Hepatocyte (in vitro differentiated cells): ENCODE data around the gene SLC48A1. TPM values are rescaled to one million over a fixed set of nuclear protein-coding genes. Genes with fewer than 3 reads are reported as not detected.

Experiments used
- DNase-seq: peaks from one replicate; pipeline ENCODE4 v3.0.0-alpha.2; 2016; ENCODE audit warnings: low spot score
- H2AFZ ChIP-seq: fragments of 200-600 bp; sonication (generic); 2 replicates; pipeline ENCODE4 v1.6.0; 2016; ENCODE audit warnings: antibody characterized with exemption, mild to moderate bottlenecking
- H3K27ac ChIP-seq: fragments of 200-600 bp; sonication (generic); 2 replicates; pipeline ENCODE4 v1.5.1; 2016; ENCODE audit warnings: mild to moderate bottlenecking
- H3K27me3 ChIP-seq: fragments of 200-600 bp; sonication (generic); 2 replicates; pipeline ENCODE4 v1.6.1; 2016
- H3K36me3 ChIP-seq: fragments of 200-600 bp; sonication (generic); replicated peaks from 2 replicates; pipeline ENCODE4 v1.5.1; 2016; ENCODE audit warnings: low read depth; ENCODE audit not compliant: insufficient read depth
- H3K4me1 ChIP-seq: fragments of 200-600 bp; sonication (generic); 2 replicates; pipeline ENCODE4 v1.5.1; 2016; ENCODE audit warnings: mild to moderate bottlenecking, moderate library complexity; ENCODE audit not compliant: insufficient read depth
- H3K4me2 ChIP-seq: fragments of 200-600 bp; sonication (generic); 2 replicates; pipeline ENCODE4 v1.6.0; 2016
- H3K4me3 ChIP-seq: fragments of 200-600 bp; sonication (generic); 2 replicates; pipeline ENCODE4 v1.5.1; 2016; ENCODE audit warnings: mild to moderate bottlenecking
- H3K79me2 ChIP-seq: fragments of 200-600 bp; sonication (generic); 2 replicates; pipeline ENCODE4 v1.6.0; 2017; ENCODE audit warnings: mild to moderate bottlenecking
- H3K9me2 ChIP-seq: fragments of 200-600 bp; sonication (generic); replicated peaks from 2 replicates; pipeline ENCODE4 v1.6.0; 2017; ENCODE audit warnings: mild to moderate bottlenecking; ENCODE audit not compliant: insufficient read depth
- H3K9me3 ChIP-seq: fragments of 200-600 bp; sonication (generic); 2 replicates; pipeline ENCODE4 v1.5.1; 2016; ENCODE audit warnings: low read depth, mild to moderate bottlenecking
- H4K20me1 ChIP-seq: fragments of 200-600 bp; sonication (generic); 2 replicates; pipeline ENCODE4 v1.6.0; 2016; ENCODE audit warnings: mild to moderate bottlenecking; ENCODE audit not compliant: insufficient read depth, poor library complexity, severe bottlenecking
- EZH2 ChIP-seq: fragments of 200-600 bp; sonication (generic); IDR thresholded peaks from 2 replicates; pipeline ENCODE4 v1.6.1; 2016; ENCODE audit warnings: antibody characterized with exemption, mild to moderate bottlenecking, borderline replicate concordance
- EZH2phosphoT487 ChIP-seq: fragments of 200-600 bp; sonication (generic); IDR thresholded peaks from one replicate; pipeline ENCODE4 v1.6.1; 2018; ENCODE audit warnings: antibody characterized with exemption, mild to moderate bottlenecking, low read depth, moderate library complexity; ENCODE audit not compliant: unreplicated experiment, severe bottlenecking
- WGBS: methylation state at CpG from one replicate; pipeline ENCODE4 v1.1.6; 2016; ENCODE audit warnings: low lambda C conversion rate; ENCODE audit errors: missing lambda C conversion rate; 5-methylcytosine and 5-hydroxymethylcytosine counted together
- polyA plus RNA-seq: library from polyadenylated mRNA; unstranded; fragments of >200 nt; fragmentation: Nextera tagmentation; extraction: Ambion mirVana; gene quantifications from 2 replicates; pipeline ENCODE4 v1.2.1, GENCODE V29; 2016
- total RNA-seq: library from RNA; depleted of rRNA; stranded (reverse); fragments of >200 nt; gene quantifications from 2 replicates; pipeline ENCODE4 v1.2.3, GENCODE V29; 2014
- TF ChIP-seq, protein P1 (sequence below): fragments of 200-600 bp; sonication (generic); IDR thresholded peaks from 2 replicates; pipeline ENCODE4 v1.5.1; 2016; ENCODE audit warnings: antibody characterized with exemption, mild to moderate bottlenecking; ENCODE audit not compliant: poor library complexity

SLC48A1 gene
- total and polyA plus RNA-seq, 2 experiments from 2014 or later: 11.2 to 22.6 TPM

DNA sequence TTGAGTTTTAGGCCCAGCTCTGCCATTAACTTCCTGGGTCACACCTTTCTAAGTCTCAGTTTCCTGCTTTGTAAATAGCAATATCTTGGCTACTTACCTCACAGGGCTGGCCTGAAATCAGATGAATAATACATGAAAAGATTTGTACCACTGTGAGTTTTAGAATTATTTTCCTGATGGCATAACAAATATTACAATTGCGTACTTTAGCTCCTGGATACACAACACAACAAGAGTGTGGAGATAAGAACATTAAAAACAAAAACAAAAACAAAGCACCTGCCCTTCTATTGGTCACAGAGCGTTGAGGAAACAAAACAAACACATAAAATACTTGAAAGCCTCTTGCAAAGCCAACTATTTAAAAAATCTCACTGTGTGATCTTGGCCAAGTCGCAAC lies 51.6 kb downstream of the SLC48A1 start:
- H3K4me1 ChIP-seq: peaks cover 42% of the 10 kb centered on the region
- H3K79me2 ChIP-seq: peaks cover 18% of the 10 kb centered on the region
- H2AFZ ChIP-seq: no peak overlapping the region
- H3K9me2 ChIP-seq: no peaks in the 10 kb centered on the region
- 93% methylated on average over 3 of the region's 3 CpGs for WGBS
- no peaks in the 10 kb centered on the region for H3K9me3 ChIP-seq
- TF ChIP-seq EZH2: no peak
- TF ChIP-seq, protein P1, sequence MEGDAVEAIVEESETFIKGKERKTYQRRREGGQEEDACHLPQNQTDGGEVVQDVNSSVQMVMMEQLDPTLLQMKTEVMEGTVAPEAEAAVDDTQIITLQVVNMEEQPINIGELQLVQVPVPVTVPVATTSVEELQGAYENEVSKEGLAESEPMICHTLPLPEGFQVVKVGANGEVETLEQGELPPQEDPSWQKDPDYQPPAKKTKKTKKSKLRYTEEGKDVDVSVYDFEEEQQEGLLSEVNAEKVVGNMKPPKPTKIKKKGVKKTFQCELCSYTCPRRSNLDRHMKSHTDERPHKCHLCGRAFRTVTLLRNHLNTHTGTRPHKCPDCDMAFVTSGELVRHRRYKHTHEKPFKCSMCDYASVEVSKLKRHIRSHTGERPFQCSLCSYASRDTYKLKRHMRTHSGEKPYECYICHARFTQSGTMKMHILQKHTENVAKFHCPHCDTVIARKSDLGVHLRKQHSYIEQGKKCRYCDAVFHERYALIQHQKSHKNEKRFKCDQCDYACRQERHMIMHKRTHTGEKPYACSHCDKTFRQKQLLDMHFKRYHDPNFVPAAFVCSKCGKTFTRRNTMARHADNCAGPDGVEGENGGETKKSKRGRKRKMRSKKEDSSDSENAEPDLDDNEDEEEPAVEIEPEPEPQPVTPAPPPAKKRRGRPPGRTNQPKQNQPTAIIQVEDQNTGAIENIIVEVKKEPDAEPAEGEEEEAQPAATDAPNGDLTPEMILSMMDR: no peak
- DNase-seq: no peak
- no peaks in the 10 kb centered on the region for H4K20me1 ChIP-seq
- H3K27ac ChIP-seq: no peak overlapping the region
- H3K36me3 ChIP-seq: no peaks in the 10 kb centered on the region
- H3K4me3 ChIP-seq: no peak overlapping the region
- H3K27me3 ChIP-seq: no peaks in the 10 kb centered on the region
- no peak overlapping the region for H3K4me2 ChIP-seq

DNA sequence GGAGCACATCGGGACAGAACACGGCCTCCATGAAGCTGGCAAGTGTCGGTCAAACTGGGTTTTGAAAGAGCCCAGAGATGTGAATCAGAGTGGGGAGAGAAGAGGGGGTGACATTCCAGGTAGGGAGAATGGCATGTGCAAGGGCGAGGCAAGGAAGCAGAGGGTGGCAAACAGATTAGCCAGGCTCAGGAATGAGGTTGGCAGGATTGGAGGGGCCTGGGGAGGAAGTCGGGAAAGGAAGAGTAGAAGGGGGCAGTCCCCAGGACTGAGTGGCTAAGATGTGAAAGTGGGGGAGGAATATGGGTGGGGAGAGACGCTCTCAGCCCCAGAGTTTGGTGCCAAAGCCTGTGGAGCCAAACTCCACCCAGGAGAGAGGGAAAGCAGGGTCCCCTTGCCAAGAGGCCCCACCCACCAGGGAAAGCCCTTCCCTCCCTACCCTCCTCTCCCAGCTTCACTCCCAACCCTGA lies 52.2 kb downstream of the SLC48A1 start:
- no peak overlapping the region for H3K4me3 ChIP-seq
- no peaks in the 10 kb centered on the region for H3K36me3 ChIP-seq
- H4K20me1 ChIP-seq: no peaks in the 10 kb centered on the region
- DNase-seq: no peak
- H3K27me3 ChIP-seq: no peaks in the 10 kb centered on the region
- peaks cover 15% of the 10 kb centered on the region for H3K79me2 ChIP-seq
- no peak overlapping the region for H3K27ac ChIP-seq
- no peak overlapping the region for H3K4me2 ChIP-seq
- WGBS: 81% methylated on average over 6 of the region's 6 CpGs
- TF ChIP-seq, protein P1: no peak
- no peak for TF ChIP-seq EZH2phosphoT487
- no peak for TF ChIP-seq EZH2
- H3K9me2 ChIP-seq: no peaks in the 10 kb centered on the region
- H3K9me3 ChIP-seq: no peaks in the 10 kb centered on the region
- no peak overlapping the region for H2AFZ ChIP-seq
- peaks cover 42% of the 10 kb centered on the region for H3K4me1 ChIP-seq

DNA sequence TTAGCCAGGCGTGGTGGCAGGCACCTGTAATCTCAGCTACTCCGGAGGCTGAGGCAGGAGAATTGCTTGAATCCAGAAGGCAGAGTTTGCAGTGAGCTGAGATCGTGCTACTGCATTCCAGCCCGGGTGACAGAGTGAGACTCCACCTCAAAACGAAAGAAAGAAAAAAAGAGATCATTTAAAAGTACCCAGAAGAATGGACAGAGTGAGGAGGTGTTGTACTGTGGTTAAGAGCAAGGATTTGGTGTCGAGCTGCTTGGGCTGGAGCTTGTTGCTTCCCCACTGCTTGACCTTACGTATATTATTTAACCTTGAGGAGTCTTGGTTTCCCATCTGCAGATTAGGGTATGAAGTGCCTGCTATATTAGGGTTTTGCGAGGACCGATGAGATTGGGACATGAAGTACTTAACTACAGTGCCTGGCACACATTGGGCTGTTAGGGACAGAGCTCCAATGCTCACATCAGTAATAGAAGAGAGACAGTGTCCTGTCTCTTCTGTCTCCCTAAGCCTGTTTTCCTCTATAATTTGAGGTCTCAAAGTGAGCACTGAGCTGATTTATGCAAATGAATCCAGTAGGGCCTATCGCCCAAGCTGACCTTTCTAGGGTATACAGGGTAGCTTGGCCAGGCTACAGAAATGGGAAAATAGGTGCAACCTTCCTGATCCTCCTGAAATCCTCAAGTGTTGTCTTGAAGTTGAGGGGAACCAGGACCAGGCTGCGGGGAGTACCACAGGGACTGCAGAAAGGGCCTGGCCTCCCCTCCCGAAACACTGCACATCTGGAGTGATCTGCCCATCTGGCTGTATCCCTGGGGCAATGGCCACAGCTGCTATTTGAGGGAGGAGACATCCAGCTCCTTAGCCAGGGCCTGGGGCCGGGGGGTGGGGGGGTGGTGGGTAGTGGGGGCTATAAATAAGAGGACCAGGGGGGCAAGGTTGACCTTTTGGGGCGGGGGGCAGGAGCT lies 55.3 kb downstream of the SLC48A1 start:
- H3K27ac ChIP-seq: peak overlapping the region; percentile 82
- H3K4me1 ChIP-seq: peaks cover 16% of the 10 kb centered on the region
- WGBS: 78% methylated on average over 14 of the region's 14 CpGs
- H3K4me2 ChIP-seq: peak overlapping the region; percentile 50
- no peak for DNase-seq
- H3K9me3 ChIP-seq: no peaks in the 10 kb centered on the region
- H3K79me2 ChIP-seq: peaks cover under 1% of the 10 kb centered on the region
- no peak for TF ChIP-seq EZH2
- TF ChIP-seq EZH2phosphoT487: no peak
- TF ChIP-seq, protein P1: no peak
- H3K27me3 ChIP-seq: no peaks in the 10 kb centered on the region
- H3K36me3 ChIP-seq: no peaks in the 10 kb centered on the region
- H2AFZ ChIP-seq: peak overlapping the region; percentile 71
- H4K20me1 ChIP-seq: no peaks in the 10 kb centered on the region
- H3K4me3 ChIP-seq: no peak overlapping the region
- no peaks in the 10 kb centered on the region for H3K9me2 ChIP-seq
